GM18909 (cell line): ENCODE results near the gene HRH2.
"Not testable (repeated sequence)": the region's sequence is repeated elsewhere in the genome, so short reads cannot be mapped to it uniquely, and the experiment has no call there.

Source experiments
- ATAC-seq: cut with Tn5 transposase; IDR thresholded peaks from one replicate; pipeline ENCODE4 v1.9.1; 2021; ENCODE audit warnings: mild to moderate bottlenecking; ENCODE audit not compliant: unreplicated experiment, poor library complexity

The HRH2 gene

DNA sequence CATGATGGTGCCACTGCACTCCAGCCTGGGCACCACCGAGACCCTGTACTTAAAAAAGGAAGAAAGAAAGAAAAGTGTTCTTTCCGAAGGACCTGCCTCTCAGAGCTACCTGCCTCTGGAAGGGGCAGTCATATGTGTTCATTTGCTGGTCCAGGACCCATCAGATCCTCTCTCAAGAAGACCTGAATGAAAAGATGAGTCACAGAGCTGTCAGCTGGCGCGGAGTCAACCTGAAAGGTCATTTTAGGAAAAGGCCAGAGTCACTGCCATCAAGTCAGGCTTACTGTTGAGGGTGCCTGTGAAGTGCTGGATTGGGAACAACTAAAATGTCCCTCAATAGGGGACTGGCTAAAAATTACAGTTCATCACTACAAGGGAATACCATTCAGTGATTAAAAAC, 14.9 kb upstream of the HRH2 start:
- no peak for ATAC-seq

DNA sequence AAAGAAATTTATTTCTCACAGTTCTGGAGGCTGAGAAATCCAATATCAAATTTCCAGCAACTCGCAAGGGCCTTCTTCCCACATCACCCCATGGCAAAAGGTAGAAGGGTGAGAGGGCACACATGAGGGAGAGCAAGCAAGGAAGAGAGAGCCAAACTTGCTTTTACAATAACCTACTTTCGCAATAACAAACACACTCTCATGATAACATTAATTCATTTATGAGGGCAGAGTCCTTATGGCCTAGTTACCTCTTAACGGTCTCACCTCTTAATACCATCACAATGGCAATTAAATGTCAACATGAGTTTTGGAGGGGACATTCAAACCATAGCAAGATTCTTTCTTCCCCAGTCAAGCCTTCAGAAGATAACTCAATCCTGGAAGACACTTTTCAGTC, 11.6 kb upstream of the HRH2 start:
- no peak for ATAC-seq

DNA sequence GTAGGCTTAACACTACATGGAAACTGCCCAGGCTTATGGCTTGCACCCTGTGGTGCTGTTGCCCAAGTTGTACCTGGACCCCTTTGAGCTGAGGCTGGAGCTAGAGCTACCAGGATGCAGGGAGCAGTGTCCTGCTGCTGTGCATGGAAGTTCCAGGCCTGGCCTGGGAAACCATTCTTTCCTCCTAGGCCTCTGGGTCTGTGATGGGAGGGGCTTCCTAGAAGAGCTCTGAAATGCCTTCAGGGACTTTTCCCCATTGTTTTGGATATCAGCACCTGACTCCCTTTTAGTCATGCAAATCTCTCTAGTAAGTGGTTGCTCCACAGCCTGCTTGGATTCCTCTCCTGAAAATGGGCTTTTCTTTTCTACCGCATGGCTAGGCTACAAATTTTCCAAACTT, 7.9 kb upstream of the HRH2 start:
- no peak for ATAC-seq

DNA sequence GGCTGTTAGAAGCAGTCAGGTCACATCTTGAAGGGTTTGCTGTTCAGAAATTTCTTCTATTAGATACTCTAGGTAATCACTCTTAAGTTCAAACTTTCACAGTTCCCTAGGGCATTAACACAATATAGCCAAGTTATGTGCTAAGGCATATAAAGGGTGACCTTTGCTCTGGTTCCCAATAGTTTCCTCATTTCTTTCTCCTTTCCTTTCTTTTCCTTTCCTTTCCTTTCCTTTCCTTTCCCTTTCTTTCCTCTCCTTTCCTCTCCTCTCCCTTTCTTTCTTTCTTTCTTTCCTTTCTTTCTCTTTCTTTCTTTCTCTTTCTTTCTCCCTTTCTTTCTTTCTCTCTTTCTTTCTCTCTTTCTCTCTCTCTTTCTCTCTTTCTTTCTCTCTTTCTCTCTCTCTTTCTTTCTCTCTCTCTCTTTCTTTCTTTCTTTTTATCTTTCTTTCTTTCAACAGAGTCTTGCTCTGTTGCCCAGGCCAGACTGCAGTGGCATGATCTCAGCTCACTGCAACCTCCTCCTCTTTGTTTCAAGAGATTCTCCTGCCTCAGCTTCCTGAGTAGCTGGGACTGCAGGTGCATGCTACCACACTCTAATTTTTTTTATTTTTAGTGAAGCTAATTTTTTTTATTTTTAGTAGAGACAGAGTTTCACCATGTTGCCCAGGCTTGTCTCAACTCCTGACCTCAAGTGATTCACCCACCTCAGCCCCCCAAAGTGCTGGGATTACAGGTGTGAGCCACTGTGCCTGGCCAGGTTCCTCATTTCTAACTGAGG, 7.3 kb upstream of the HRH2 start:
- not testable (repeated sequence) for ATAC-seq

DNA sequence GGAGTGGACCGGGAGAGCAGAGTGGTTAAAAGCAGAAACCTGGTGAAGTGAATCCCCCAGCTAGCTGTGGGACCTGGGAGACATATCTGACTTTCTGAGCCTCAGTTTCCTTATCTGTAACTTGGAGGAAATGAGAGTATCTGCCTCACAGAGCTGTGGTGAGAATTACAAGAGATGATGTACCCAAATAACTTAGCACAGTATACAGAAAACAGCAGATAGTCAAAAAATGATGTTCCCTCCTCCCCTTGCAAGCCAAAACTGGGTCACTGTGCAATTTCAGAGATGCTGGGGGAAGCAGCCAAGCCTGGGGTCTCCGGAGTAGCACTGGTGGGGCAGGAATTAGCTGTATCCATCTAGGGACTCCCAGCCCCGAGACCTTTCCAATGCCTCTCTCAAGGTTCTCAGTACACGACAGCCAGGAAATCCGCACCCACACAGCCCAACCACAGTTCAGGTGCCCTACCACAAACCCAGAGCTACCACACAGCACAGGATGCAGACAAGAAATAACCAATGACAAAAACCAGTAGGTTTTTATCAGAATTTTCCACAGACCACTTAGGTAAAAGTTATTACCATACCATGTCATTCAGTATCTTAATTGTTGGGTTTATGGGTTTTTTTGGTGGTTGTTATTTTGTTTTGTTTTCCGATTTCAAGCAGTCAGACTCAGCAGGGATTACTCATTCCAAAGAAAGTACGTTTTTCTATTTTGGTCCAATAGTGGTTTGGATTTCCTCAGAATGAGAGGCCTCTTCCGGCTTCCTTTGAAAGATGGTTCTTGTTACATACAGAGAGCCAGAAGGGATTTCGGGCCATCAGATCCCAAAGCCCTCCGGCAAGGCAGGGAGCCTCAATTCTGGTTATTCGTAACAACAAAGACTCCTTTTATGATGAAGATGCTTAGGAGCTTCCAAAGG, 4.9 kb upstream of the HRH2 start:
- ATAC-seq, result no peak

DNA sequence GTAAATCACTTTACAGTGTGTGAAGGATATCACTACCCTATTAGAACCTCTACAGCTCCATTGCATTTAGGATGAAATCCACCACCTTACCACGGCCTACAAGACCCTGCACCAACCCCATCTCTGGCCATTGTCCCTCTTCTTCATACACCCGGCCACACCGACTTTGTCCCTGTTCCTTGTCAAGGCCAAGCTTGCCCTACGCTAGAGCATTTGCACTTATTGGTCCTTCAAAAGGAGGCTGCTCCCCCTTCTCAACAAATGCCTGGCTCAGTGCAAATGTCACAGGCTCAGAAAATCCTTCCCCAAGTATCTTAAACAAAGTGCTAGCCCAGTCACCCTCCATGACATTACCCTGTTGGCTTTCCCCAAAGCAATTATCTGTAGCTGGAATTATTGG, 4.1 kb upstream of the HRH2 start:
- no peak for ATAC-seq

DNA sequence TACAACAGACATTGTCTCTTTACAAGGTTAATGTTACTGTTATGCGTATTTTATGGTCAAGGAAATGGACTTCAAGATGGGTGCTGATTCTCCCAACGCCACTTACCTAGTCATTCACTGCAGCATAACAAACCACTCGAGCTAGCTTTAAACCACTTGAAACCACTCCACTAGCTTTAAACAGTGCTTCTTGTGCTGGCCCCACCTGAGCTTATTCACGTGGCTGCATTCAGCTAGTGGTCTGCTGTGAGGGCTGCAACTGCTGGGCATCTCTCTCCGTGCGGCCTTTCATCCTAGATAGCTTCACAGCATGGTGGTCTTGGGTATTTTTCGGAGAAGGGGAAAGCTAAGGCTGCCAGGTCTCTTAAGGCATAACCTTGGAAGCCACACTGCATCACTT, 3.5 kb upstream of the HRH2 start:
- ATAC-seq, result no peak

DNA sequence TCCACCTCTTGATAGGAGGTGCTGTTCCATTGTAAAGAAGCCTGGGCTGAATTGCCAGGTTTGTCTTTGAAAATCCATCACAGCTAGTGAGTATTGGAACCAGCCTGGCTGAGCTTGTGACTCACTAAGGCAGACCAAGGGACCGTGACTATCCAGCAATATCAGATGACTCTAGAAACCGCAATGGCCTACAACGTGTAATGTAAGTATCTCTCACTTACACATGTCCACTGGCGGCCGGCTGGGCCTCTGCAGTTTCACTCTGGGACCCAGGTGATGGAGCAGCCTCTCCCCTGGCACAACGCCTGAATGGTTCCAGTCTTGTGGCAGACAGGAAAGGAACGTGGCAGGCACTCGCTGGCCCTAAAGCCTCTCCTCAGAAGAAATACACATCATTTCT, 3.1 kb upstream of the HRH2 start:
- ATAC-seq, result no peak

DNA sequence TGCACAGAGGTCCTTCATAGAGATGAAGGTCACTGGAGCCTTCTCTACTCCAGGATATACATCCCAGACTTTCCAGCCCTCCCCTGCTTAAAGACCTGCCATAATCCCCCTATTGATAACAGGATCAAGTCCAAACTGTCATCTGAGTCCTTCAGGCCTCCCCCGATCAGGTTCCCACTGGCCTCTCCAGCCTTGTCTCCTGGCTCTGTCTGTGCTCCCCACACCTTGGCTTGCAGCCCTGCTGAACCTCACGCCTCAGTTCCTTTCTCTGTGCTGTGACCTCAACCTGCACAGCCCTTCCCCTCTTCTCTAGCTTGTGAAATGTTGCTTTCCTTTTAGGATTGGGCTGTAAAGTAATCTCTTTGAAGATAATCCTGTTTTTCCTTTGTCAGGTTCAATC, 2.5 kb upstream of the HRH2 start:
- no peak for ATAC-seq

DNA sequence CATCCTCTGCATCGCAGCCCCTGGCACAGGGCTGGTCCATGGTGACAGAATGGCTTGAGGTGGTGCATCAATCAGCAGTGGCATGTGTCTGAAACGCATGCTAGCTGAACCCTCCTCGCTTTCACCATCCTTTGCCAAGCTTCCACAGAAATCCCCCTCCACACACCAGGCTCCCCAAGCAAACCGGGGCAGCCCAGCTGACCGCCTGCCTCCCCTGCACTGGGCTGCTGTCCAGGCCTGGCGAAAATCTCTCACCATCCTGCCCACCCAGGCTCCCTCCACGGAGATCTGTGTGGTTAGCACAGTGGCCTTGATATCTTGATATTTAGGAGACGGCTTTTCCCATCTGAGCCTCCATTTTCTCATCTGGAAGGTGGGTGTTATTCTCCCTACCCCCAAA, 905 bp upstream of the HRH2 start:
- ATAC-seq, result no peak

DNA sequence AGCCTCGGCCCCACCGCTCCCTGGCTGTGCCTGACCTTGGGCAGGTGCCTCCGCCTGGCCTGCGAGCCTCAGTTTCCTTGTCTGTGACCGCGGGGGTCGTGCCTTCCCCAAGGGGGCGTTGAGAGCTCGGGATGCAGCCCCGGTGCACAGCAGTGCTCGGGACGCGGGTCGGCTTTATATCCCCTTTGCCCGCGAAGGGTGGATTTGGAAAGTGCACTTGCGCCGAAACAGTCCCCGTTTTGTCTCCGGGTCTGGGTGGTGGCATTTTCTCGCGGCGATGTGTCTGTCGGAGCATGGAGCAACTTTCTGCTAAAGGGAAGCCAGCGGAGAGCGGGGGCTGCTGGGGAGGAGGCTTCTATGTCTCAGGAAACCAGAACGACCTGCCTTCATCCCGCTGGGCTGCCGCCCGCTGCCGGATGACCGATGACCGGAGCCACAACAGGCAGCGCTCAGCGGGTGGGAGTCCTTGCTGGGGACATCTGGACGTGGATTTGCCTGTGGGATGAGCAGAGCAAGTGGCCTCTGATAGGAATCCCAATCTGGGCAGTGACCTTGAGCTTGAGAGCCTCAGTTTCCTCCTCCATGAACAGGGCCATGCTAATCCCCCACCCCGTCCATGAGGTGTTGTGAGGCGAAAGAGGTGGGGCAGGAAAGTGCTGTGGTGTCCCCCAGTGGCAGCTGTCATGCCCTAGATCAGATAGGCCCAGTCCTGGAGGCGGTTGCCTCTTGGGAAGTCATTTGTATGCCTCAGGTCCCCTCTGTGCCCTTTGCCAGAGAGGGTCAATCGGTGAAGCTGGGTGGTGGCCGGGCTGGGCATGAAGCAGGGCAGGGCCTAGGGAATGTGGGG, 651 bp downstream of the HRH2 start:
- no peak for ATAC-seq

DNA sequence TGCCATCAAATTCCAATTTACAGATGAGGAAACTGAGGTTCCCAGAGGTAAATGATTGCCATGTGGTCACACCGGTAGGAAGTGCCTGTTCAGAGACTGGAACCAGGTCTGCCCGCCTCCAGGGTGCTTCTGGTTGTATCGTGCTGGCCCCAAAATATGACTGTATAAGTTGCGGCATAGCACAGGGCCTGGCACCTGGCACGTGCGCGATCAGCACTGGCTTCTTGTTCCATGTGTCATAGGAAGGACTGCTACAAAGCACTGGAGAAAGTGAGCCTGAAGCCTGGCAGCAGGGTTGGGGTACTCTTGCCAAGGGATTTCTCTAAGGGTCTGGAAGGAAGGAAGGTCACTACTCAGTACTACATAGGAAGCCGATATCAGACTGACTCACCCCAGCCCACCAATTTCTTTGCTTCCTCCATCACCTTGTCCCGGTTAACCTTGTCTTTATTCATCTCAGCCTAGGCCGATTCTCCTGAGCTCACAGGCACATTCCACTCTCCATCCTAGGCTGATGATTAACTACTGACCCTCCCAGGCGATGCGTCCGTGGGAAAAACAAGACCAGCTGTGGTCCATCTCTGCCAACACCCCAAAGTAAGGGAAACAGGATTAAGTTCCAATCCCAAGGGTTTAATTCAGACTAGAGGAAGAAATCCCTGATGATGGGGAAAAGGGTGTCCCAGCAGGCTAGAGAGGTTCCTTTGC, 1.8 kb downstream of the HRH2 start:
- no peak for ATAC-seq

DNA sequence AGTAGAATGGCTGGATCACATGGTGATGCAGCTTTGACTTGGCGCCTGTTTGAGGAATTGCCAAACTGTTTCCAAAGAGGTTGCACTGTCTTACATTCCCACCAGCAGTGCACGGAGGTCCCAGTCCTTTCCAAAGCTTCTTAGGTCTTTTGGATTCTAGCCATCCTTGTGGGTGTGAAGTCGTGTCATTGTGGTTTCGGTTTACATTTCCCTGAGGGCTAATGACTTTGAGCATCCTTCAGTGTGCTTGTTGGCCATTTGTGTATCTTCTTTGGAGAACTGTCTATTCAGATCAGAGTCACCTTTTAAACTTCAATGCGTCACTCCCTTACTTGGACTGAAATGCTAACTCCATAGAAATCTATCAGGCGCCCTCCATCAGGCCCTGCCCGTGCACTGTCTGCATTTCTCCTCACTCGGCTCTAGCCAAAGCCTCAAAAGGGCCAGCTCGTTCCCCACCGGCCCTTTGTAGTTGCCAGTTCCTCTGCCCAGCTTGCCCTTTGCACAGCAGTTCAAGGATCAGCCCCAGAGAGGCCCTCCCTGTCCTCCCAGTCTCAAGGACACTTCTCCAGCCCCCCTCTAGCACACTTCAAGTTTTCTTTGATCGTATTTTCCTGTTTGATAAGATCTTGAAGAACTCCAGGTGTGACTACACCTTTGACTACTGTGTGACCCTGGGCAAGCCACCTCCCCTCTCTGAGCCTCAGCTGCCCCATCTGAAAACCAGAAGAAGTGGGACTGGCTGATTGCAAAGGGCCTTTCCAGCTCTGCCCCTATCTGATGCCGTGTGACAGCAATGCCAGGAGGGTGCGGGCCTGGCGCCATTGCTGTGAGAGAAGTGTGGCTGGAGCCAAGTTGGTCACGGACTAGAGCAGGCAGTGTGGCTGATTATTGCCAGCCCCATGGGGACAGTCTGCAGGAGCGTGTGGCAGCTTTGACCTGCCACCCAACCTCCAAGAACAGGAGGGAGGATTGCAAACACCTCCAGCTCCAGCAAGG, 5.6 kb downstream of the HRH2 start:
- no peak for ATAC-seq

DNA sequence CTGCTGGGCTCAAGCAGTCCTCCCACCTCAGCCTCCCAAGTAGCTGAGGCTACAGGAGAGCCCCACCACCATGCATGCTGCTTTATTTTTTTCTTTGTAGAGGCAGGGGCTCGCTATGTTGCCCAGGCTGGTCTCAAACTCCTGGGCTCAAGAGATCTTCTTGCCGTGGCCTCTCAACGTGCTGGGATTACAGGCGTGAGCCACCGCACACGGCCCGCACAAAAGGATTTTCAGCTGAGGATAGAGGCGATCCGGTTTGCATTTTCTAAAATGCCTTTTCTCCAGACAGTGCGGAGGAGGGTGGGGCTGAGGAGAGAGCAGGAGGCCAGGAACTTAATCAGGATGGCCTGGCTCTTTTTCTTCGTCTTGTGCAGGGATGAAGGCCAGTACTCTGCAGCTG, 6.9 kb downstream of the HRH2 start:
- ATAC-seq, result no peak

DNA sequence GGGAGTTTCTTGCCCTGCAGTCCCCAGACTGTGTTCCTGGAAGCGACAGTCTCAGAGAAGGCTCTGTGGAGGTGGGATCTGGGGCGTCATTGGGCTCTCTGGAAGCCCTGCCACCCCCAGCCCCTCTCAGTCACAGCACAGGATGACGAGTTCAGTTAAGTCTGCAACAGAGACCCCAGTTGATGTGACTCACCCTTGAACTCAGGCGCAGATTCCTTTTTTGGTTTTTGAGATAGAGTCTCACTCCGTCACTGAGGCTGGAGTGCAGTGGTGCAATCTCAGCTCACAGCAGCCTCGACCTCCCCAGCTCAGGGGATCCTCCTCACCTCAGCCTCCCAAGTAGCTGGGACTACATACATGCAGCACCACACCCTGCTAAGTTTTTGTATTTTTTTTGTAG, 8.3 kb downstream of the HRH2 start:
- ATAC-seq, result no peak

DNA sequence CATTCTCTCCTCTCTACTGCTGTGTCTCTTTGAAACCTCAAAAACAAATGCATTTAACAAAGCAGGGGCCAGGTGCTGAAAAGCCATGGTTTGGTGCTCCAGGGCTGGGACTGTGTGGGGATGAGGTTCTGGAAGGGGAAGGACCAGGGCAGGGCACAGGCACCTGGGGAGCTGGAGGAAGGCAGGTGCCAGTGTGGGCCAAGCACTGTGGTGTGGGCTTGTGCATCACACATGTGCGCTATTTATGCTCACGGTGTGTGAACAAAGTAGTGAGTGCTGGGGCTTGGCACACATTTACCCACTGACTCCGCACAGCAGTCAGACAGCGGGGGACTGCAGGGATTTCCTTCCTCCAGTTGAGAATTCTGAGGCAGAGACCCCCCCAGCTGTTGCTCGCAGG, 10.1 kb downstream of the HRH2 start:
- no peak for ATAC-seq

DNA sequence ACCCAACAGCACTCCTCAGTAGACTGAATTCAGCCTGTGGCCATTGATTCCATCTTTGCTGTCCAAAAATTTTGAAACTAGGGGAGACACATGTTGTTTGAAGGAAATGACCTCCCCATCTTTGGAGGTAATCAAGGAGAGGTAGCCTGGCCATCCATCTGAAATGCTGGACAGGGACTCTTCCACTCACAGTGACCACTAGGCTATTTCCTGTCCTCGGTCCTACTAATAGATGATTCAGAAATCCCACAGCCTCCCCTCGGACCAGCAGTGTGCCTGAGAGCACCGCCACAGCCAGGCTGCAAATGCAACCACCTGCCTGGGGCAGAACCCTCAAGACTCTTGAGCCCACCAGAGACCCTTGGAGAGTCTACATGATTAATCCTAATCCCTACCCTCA, 12.5 kb downstream of the HRH2 start:
- no peak for ATAC-seq

DNA sequence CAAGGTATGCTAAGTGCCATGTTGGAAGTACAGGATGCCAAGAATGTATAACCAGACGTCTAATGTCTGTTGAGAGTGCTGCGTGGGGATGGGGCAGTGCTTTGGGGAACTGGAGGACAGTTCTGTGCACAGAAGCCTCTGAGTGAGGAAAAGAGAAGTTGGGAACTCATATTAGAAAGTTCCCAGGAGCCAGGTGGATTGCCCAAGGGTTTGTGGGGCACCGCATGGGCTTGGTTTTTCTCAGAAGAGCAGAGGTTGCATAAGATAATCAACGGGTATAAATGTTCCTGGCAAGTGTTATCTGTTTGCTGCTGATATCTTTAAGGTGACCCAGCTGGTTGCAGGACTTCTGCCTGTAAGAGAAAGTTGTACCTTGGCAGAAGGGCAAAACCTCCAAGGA, 13.1 kb downstream of the HRH2 start:
- ATAC-seq, result no peak
